Activated CD4-positive, alpha-beta T cell treated with anti-CD3 and anti-CD28 coated beads for 4 hours (primary cell): ENCODE measurements around the gene EMC6.
"Not testable (repeated sequence)": the region's sequence is repeated elsewhere in the genome, so short reads cannot be mapped to it uniquely, and the experiment has no call there.

Source experiments
- DNase-seq, 2 donors: peaks; one replicate each; pipeline ENCODE4 v3.0.0-alpha.2; 2020

EMC6 gene

GRCh38 chr17:3682033-3682432 is 13.4 kb downstream of the EMC6 start:
- DNase-seq, result no peak

- DNase-seq, result peak; percentile 58 to 62
Observed at GRCh38 chr17:3683054-3683511, 14.5 kb downstream of the EMC6 start.

GRCh38 chr17:3685174-3685573 is 16.6 kb downstream of the EMC6 start:
- no peak for DNase-seq

- no peak for DNase-seq
Observed at GRCh38 chr17:3688027-3688553, 19.5 kb downstream of the EMC6 start.

- no peak for DNase-seq
Observed at GRCh38 chr17:3688852-3689261, 20.2 kb downstream of the EMC6 start.

GRCh38 chr17:3689262-3690093 is 20.9 kb downstream of the EMC6 start:
- no peak for DNase-seq

GRCh38 chr17:3690094-3690715 is 21.6 kb downstream of the EMC6 start:
- no peak for DNase-seq

GRCh38 chr17:3691617-3692067 is 23.0 kb downstream of the EMC6 start:
- DNase-seq, result no peak

GRCh38 chr17:3692346-3692745 is 23.7 kb downstream of the EMC6 start:
- no peak for DNase-seq

GRCh38 chr17:3693141-3693540 is 24.5 kb downstream of the EMC6 start:
- DNase-seq, result no peak

- no peak for DNase-seq
Observed at GRCh38 chr17:3693829-3694231, 25.2 kb downstream of the EMC6 start.

GRCh38 chr17:3695129-3695722 is 26.6 kb downstream of the EMC6 start:
- DNase-seq, result no peak

GRCh38 chr17:3695723-3696411 is 27.3 kb downstream of the EMC6 start, which contains the start of gene P2RX5:
P2RX5 (minus strand) TSS chr17:3696155; CDS start chr17:3696005, 150 bp downstream.
- peak; percentile 24 to 29 for DNase-seq

- no peak for DNase-seq
Observed at GRCh38 chr17:3697103-3697476, 28.5 kb downstream of the EMC6 start.

GRCh38 chr17:3698139-3698538 is 29.5 kb downstream of the EMC6 start:
- no peak for DNase-seq

- DNase-seq, result no peak
Observed at GRCh38 chr17:3699951-3700350, 31.3 kb downstream of the EMC6 start.

GRCh38 chr17:3702041-3702539 is 33.5 kb downstream of the EMC6 start:
- not testable (repeated sequence) for DNase-seq

- DNase-seq, result no peak
Observed at GRCh38 chr17:3704931-3705717, 36.5 kb downstream of the EMC6 start.

GRCh38 chr17:3705718-3705984 is 37.0 kb downstream of the EMC6 start:
- not testable (repeated sequence) for DNase-seq

GRCh38 chr17:3708366-3708765 is 39.8 kb downstream of the EMC6 start:
- DNase-seq, result no peak

GRCh38 chr17:3710951-3711383 is 42.4 kb downstream of the EMC6 start:
- peak; percentile 71 to 73 for DNase-seq
